Naive thymus-derived CD4-positive, alpha-beta T cell (primary cell): ENCODE measurements around the gene LETM1. TPM values are rescaled to one million over a fixed set of nuclear protein-coding genes. Genes with fewer than 3 reads are reported as not detected.

Experiments
- ATAC-seq: fragments of 150-1000 bp; cut with Tn5 transposase; 2 replicates; pipeline ENCODE4 v1.10.0; 2021; ENCODE audit warnings: mild to moderate bottlenecking, moderate library complexity
- CTCF ChIA-PET: fragments of 350-600 bp; sonication (Branson Sonifier 250); formaldehyde crosslinking; loops from one replicate; lab custom pipeline; 2021; ENCODE audit warnings: antibody characterized with exemption; lab: Charles Lee
- POLR2A ChIA-PET: fragments of 350-600 bp; sonication (Branson Sonifier 250); formaldehyde crosslinking; loops from one replicate; lab custom pipeline; 2021; ENCODE audit warnings: antibody characterized with exemption, inconsistent platforms; lab: Charles Lee
- DNase-seq, 9 donors: peaks; one replicate each; pipeline versions ENCODE4 v3.0.0 to v3.0.0-alpha.2; 2020 to 2022; ENCODE audit warnings: mixed read lengths in 1 of 9
- H3K27ac ChIP-seq: one replicate; pipeline ENCODE4 v1.7.0; 2013; ENCODE audit warnings: mild to moderate bottlenecking, low read depth, low read length, moderate library complexity
- H3K27me3 ChIP-seq, 2 donors: one replicate each; pipeline ENCODE4 v1.7.0; 2013; ENCODE audit warnings: low read length in 2 of 2, mild to moderate bottlenecking in 2 of 2, moderate library complexity in 2 of 2; ENCODE audit not compliant: control insufficient read depth in 2 of 2, insufficient read depth in 2 of 2
- H3K36me3 ChIP-seq, 3 experiments: 1 replicate in 2 of 3; 2 replicates in 1 of 3; pipeline ENCODE4 v1.7.0; 2013; ENCODE audit warnings: low read length in 3 of 3, mild to moderate bottlenecking in 3 of 3, moderate library complexity in 1 of 3; ENCODE audit not compliant: insufficient read depth in 3 of 3, control insufficient read depth in 2 of 3
- H3K4me1 ChIP-seq, 2 donors: one replicate each; pipeline ENCODE4 v1.7.0; 2013; ENCODE audit warnings: low read length in 2 of 2, mild to moderate bottlenecking in 2 of 2, moderate library complexity in 1 of 2; ENCODE audit not compliant: control insufficient read depth in 2 of 2, insufficient read depth in 2 of 2
- H3K4me3 ChIP-seq: 2 replicates; pipeline ENCODE4 v1.7.0; 2013; ENCODE audit warnings: mild to moderate bottlenecking, low read length
- H3K9me3 ChIP-seq, 3 experiments: 1 replicate in 2 of 3; 2 replicates in 1 of 3; pipeline ENCODE4 v1.7.0; 2013; ENCODE audit warnings: low read length in 3 of 3; ENCODE audit not compliant: control insufficient read depth in 2 of 3
- H3K27ac Mint-ChIP-seq, 9 donors: one replicate each; pipeline ENCODE4 v1.8.0; 2020 to 2022; ENCODE audit warnings: mixed read lengths in 9 of 9, mild to moderate bottlenecking in 8 of 9, moderate library complexity in 5 of 9, inconsistent platforms in 2 of 9
- H3K27me3 Mint-ChIP-seq, 5 donors: one replicate each; pipeline ENCODE4 v1.8.0; 2021 to 2022; ENCODE audit warnings: mixed read lengths in 5 of 5, mild to moderate bottlenecking in 1 of 5
- H3K36me3 Mint-ChIP-seq, 5 donors: one replicate each; pipeline ENCODE4 v1.8.0; 2020 to 2022; ENCODE audit warnings: mixed read lengths in 5 of 5, mild to moderate bottlenecking in 3 of 5, inconsistent platforms in 1 of 5
- H3K4me1 Mint-ChIP-seq, 7 donors: one replicate each; pipeline ENCODE4 v1.8.0; 2020 to 2022; ENCODE audit warnings: mixed read lengths in 7 of 7, mild to moderate bottlenecking in 3 of 7, inconsistent platforms in 1 of 7
- H3K4me3 Mint-ChIP-seq, 10 donors: one replicate each; pipeline ENCODE4 v1.8.0; 2020 to 2022; ENCODE audit warnings: mild to moderate bottlenecking in 10 of 10, mixed read lengths in 10 of 10, moderate library complexity in 6 of 10, inconsistent platforms in 2 of 10
- H3K9me3 Mint-ChIP-seq, 11 donors: one replicate each; pipeline ENCODE4 v1.8.0; 2020 to 2022; ENCODE audit warnings: mixed read lengths in 11 of 11, mild to moderate bottlenecking in 4 of 11, inconsistent platforms in 1 of 11, moderate library complexity in 1 of 11
- intact Hi-C, 2 donors: fragments of 100-400 bp; cut with micrococcal nuclease; formaldehyde crosslinking; loops; one replicate each; pipeline ENCODE4 v1.15.1; 2023
- polyA plus RNA-seq, 2 donors: library from polyadenylated mRNA; unstranded; fragments of 300-500 nt; fragmentation: Illumina TruSeq; gene quantifications; one replicate each; pipeline ENCODE4 v1.2.3, GENCODE V29; 2021
- total RNA-seq, 6 experiments: library from RNA in 5 of 6; stranded (reverse) in 5 of 6; gene quantifications; 1 replicate in 5 of 6; 2 replicates in 1 of 6; pipeline ENCODE4 v1.2.3 and lab custom pipeline; 2021 to 2026

Gene LETM1
- total and polyA plus RNA-seq, 7 experiments from 2014 or later, result 7.7 to 56.4 (median 35.4) TPM

GRCh38 chr4:1806596-1807331 is 49.2 kb downstream of the LETM1 start:
- POLR2A ChIA-PET, result no interaction called here

GRCh38 chr4:1806223-1806564 is 49.8 kb downstream of the LETM1 start:
- no peak overlapping the region for H3K27ac ChIP-seq
- H3K4me3 ChIP-seq, result no peak overlapping the region
- ATAC-seq (no peak), DNase-seq (no peak)
- POLR2A ChIA-PET, result no interaction called here
- H3K4me1 Mint-ChIP-seq, result peaks cover 0 to 2% (median 0%) of the 10 kb centered on the region in 7 donors
- no peaks in the 10 kb centered on the region for H3K9me3 ChIP-seq
- no peaks in the 10 kb centered on the region for H3K9me3 Mint-ChIP-seq
- H3K27ac Mint-ChIP-seq, result no peak overlapping the region
- H3K4me1 ChIP-seq, result no peaks in the 10 kb centered on the region
- no peaks in the 10 kb centered on the region for H3K36me3 Mint-ChIP-seq
- no peaks in the 10 kb centered on the region for H3K27me3 Mint-ChIP-seq
- no peak overlapping the region for H3K4me3 Mint-ChIP-seq
- H3K36me3 ChIP-seq, result no peaks in the 10 kb centered on the region
- intact Hi-C loops, result no loop called here
- CTCF ChIA-PET, result no interaction called here
- no peaks in the 10 kb centered on the region for H3K27me3 ChIP-seq

More at GRCh38 chr4:1806596-1807331, 49.2 kb downstream of the LETM1 start:
- Mint-ChIP-seq H3K4me1 (peaks cover 0 to 2% (median 0%) of the 10 kb centered on the region in 7 donors), H3K9me3 (no peaks in the 10 kb centered on the region), H3K27me3 (no peaks in the 10 kb centered on the region), H3K4me3 (no peak overlapping the region), H3K36me3 (no peaks in the 10 kb centered on the region), H3K27ac (no peak overlapping the region)
- DNase-seq (no peak), ATAC-seq (no peak)
- no peak overlapping the region for H3K27ac ChIP-seq
- CTCF ChIA-PET, result interaction anchor here (2.9 kb wide), 1 partner anchor 93 kb away, joined by 11 read pairs; no protein-coding TSS in a partner anchor
- no peak overlapping the region for H3K4me3 ChIP-seq
- no peaks in the 10 kb centered on the region for H3K9me3 ChIP-seq
- no peaks in the 10 kb centered on the region for H3K27me3 ChIP-seq
- no peaks in the 10 kb centered on the region for H3K4me1 ChIP-seq
- no peaks in the 10 kb centered on the region for H3K36me3 ChIP-seq
- intact Hi-C loops, result no loop called here

GRCh38 chr4:1805493-1806222 is 50.3 kb downstream of the LETM1 start:
- no peak overlapping the region for H3K27ac ChIP-seq
- CTCF ChIA-PET, result no interaction called here
- no peaks in the 10 kb centered on the region for H3K9me3 Mint-ChIP-seq
- no peaks in the 10 kb centered on the region for H3K4me1 ChIP-seq
- no peaks in the 10 kb centered on the region for H3K27me3 Mint-ChIP-seq
- H3K36me3 ChIP-seq, result no peaks in the 10 kb centered on the region
- POLR2A ChIA-PET, result no interaction called here
- H3K9me3 ChIP-seq, result no peaks in the 10 kb centered on the region
- no peak overlapping the region for H3K27ac Mint-ChIP-seq
- H3K4me3 Mint-ChIP-seq, result no peak overlapping the region
- H3K4me3 ChIP-seq, result no peak overlapping the region
- H3K27me3 ChIP-seq, result no peaks in the 10 kb centered on the region
- intact Hi-C loops, result no loop called here
- H3K4me1 Mint-ChIP-seq, result peaks cover 0 to 2% (median 0%) of the 10 kb centered on the region in 7 donors
- ATAC-seq, result no peak
- H3K36me3 Mint-ChIP-seq, result no peaks in the 10 kb centered on the region
- DNase-seq, result no peak

GRCh38 chr4:1804638-1805492 is 51.1 kb downstream of the LETM1 start:
- no peak for DNase-seq
- H3K9me3 Mint-ChIP-seq, result no peaks in the 10 kb centered on the region
- intact Hi-C loops, result no loop called here
- no peak for ATAC-seq
- H3K36me3 Mint-ChIP-seq, result no peaks in the 10 kb centered on the region
- no peak overlapping the region for H3K4me3 ChIP-seq
- H3K27me3 ChIP-seq, result no peaks in the 10 kb centered on the region
- H3K27me3 Mint-ChIP-seq, result peaks cover 0 to 6% (median 0%) of the 10 kb centered on the region in 5 donors
- H3K36me3 ChIP-seq, result no peaks in the 10 kb centered on the region
- peaks cover 0 to 2% (median 0%) of the 10 kb centered on the region in 7 donors for H3K4me1 Mint-ChIP-seq
- no peak overlapping the region for H3K27ac ChIP-seq
- H3K4me1 ChIP-seq, result no peaks in the 10 kb centered on the region
- no peak overlapping the region for H3K4me3 Mint-ChIP-seq
- no peaks in the 10 kb centered on the region for H3K9me3 ChIP-seq
- ChIA-PET POLR2A (no interaction called here), CTCF (interaction anchor here (0.6 kb wide), 1 partner anchor 233 kb away, joined by 3 read pairs; no protein-coding TSS in a partner anchor)
- H3K27ac Mint-ChIP-seq, result no peak overlapping the region

- H3K4me1 ChIP-seq, result no peaks in the 10 kb centered on the region
- Mint-ChIP-seq H3K36me3 (no peaks in the 10 kb centered on the region), H3K4me1 (no peaks in the 10 kb centered on the region), H3K27ac (no peak overlapping the region), H3K4me3 (no peak overlapping the region), H3K27me3 (peaks cover 0 to 10% (median 1%) of the 10 kb centered on the region in 5 donors), H3K9me3 (no peaks in the 10 kb centered on the region)
- no peaks in the 10 kb centered on the region for H3K36me3 ChIP-seq
- no peaks in the 10 kb centered on the region for H3K27me3 ChIP-seq
- H3K27ac ChIP-seq, result no peak overlapping the region
- no peaks in the 10 kb centered on the region for H3K9me3 ChIP-seq
- ChIA-PET CTCF (interaction anchor here (0.6 kb wide), 2 partner anchors 31 to 232 kb away, joined by 3 read pairs; no protein-coding TSS in a partner anchor), POLR2A (no interaction called here)
- intact Hi-C loops, result no loop called here
- ATAC-seq, result no peak
- no peak overlapping the region for H3K4me3 ChIP-seq
- no peak for DNase-seq
These were observed 52.2 kb downstream of the LETM1 start for GRCh38 chr4:1803523-1804423.
